Measurements from ENCODE around the gene CTSF. TPM values are rescaled to one million over a fixed set of nuclear protein-coding genes. Genes with fewer than 3 reads are reported as not detected.

The CTSF gene
- polyA plus RNA-seq (3.2 to 5.8 TPM (median 3.3 TPM) in 3 replicates), polyA minus RNA-seq (0.49 to 3.9 TPM (median 2.3 TPM) in 3 replicates)
- polyA plus RNA-seq (2011; ENCODE audit: low read depth), result 9.9 TPM
- polyA plus RNA-seq (2011; cell fraction: cytosol; rRNA removed), result 2.0 and 3.1 TPM in 2 replicates
- polyA plus RNA-seq (2011; cell fraction: nucleus; rRNA removed), result 9.6 and 11.1 TPM in 2 replicates
- 3.0 and 3.9 TPM in 2 replicates for polyA plus RNA-seq (2012; ENCODE audit: low replicate concordance)
- polyA minus RNA-seq (2011; cell fraction: cytosol; rRNA and poly(A)+ RNA removed), result 4.0 TPM
- 3.7 and 4.3 TPM in 2 replicates for polyA minus RNA-seq (2011; cell fraction: nucleus; rRNA and poly(A)+ RNA removed)

DNA sequence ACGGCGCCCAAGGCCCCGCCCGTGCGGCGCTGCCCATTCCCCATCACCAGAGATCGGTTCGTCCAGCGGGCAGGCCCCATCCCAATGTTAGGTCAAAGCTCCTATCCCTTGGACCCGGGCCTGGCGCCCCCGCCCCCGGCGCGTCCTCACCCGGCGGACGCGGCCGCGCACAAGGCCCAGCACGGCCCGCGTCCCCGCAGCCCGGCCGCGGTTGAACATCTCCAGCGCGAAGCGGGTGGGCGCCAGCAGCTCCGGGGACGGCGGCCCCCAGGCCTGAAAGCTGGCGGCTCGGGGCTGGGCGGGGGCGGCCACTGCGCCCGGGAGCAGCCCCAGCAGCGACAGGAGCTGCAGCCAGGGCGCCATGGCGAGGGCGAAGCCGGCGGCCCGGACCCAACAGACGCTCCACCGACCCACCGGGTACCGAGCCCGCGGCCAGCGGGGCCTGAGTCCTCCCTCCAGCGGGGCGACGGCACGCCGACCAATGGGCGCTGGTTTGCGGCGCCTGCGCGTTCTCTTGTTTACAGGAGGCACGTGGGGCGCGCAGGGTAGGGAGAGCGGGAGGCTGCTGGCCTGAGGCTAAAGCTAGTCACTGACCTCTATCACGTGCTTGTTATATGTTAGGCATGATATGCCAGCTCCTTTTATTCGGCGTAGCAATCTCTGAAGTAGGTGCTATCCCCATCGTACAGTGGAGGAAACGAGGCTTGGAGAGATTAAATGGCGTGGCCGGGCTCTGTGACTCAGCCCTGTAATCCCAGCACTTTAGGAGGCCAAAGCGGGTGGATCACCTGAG, at the start of gene CTSF:
Gene CTSF, minus strand, starts transcription at position 483 of the 793 bp plus-strand sequence. Its CDS starts 120 bp downstream, at position 363.
- Histone ChIP-seq H3K9ac (ENCODE audit: control insufficient read depth, extremely low read depth, insufficient read depth, low read length) (peak within 1 kb of the TSS; percentile 22), H2AFZ (ENCODE audit: control insufficient read depth, low read length) (peak within 1 kb of the TSS; percentile 83), H3K4me3 (ENCODE audit: control insufficient read depth in 2 of 3, extremely low read depth in 1 of 3, insufficient read depth in 2 of 3, low read depth in 1 of 3, low read length in 3 of 3) (peak within 1 kb of the TSS; percentile 39 to 71 (median 65)), H3K27ac (ENCODE audit: control insufficient read depth, insufficient read depth, low read length) (peak within 1 kb of the TSS; percentile 14), H3K27me3 (ENCODE audit: control insufficient read depth, extremely low read depth, insufficient read depth, low read length) (peaks cover 8% of the 10 kb centered on the region), H3K4me2 (ENCODE audit: control insufficient read depth, extremely low read depth, insufficient read depth, low read depth, low read length) (peak within 1 kb of the TSS; percentile 91), H3K4me1 (ENCODE audit: control insufficient read depth, extremely low read depth, insufficient read depth, low read length) (peaks cover 5% of the 10 kb centered on the region), H3K36me3 (ENCODE audit: control insufficient read depth in 2 of 2, extremely low read depth in 1 of 2, insufficient read depth in 2 of 2, low read length in 2 of 2) (no peaks in the 10 kb centered on the region), H3K9me1 (ENCODE audit: control insufficient read depth, extremely low read depth, insufficient read depth, low read length) (no peaks in the 10 kb centered on the region), H4K20me1 (ENCODE audit: control insufficient read depth, extremely low read depth, insufficient read depth, low read length) (no peaks in the 10 kb centered on the region), H3K9me3 (ENCODE audit: control insufficient read depth, low read depth, low read length) (no peaks in the 10 kb centered on the region), H3K79me2 (ENCODE audit: control insufficient read depth, insufficient read depth, low read length) (no peaks in the 10 kb centered on the region)
- TF ChIP-seq, protein P1, sequence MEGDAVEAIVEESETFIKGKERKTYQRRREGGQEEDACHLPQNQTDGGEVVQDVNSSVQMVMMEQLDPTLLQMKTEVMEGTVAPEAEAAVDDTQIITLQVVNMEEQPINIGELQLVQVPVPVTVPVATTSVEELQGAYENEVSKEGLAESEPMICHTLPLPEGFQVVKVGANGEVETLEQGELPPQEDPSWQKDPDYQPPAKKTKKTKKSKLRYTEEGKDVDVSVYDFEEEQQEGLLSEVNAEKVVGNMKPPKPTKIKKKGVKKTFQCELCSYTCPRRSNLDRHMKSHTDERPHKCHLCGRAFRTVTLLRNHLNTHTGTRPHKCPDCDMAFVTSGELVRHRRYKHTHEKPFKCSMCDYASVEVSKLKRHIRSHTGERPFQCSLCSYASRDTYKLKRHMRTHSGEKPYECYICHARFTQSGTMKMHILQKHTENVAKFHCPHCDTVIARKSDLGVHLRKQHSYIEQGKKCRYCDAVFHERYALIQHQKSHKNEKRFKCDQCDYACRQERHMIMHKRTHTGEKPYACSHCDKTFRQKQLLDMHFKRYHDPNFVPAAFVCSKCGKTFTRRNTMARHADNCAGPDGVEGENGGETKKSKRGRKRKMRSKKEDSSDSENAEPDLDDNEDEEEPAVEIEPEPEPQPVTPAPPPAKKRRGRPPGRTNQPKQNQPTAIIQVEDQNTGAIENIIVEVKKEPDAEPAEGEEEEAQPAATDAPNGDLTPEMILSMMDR (optimal IDR thresholded peaks at IDR 0.05 in 1 of 3, IDR thresholded peaks at IDR 0.05 in 1 of 3, conservative IDR thresholded peaks at IDR 0.05 in 1 of 3; ENCODE audit: extremely low read depth in 1 of 3, insufficient read depth in 2 of 3, low read length in 3 of 3), result no peak
- TF ChIP-seq EZH2 (IDR thresholded peaks at IDR 0.05; ENCODE audit: low read length), result no peak
- dilution Hi-C loops (cut with MboI; ENCODE audit: extremely low pct_ligation_motif_present, low sequenced_read_pairs), result no loop called here
- no peak for FAIRE-seq
- DNase-seq (ENCODE audit: low read depth, low spot score), result peak; percentile 56

DNA sequence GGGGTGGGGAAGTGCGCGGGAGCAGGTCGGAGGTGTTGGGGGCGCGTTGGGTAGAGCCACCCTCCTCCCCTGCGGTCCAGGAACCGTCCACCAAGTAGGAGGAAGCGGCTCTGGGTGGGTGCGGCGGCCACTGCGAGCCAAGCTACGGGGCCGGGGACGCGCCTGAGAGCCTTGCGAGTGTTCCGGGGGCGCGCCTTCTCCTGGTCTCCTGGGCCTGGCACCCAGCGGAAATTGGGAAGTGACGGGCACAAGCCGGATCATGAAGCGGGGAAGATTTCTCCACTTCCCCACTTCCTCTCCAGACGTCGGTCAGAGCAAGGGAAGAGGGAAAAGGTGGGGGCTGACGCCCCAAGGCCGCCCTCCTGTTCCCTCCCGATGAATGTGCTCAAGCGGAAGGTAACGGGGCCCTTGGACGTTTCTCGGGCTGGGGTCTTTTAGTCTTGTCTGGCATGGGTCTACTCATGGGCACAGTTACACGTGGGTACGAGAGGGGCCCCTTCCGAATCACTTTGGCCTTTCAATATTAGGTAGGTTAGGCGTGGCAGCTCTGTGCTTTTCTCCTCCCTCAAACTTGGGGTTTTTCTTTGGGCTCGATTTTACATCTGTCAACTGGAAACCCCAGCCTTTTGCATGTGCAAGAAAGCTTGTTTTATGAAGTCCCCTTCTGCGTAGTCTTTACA, 48.9 kb upstream of the CTSF start:
- Histone ChIP-seq H3K79me2 (ENCODE audit: control insufficient read depth, insufficient read depth, low read length) (peaks cover 57% of the 10 kb centered on the region), H3K4me2 (ENCODE audit: control insufficient read depth, extremely low read depth, insufficient read depth, low read depth, low read length) (peak overlapping the region; percentile 100), H3K4me3 (ENCODE audit: control insufficient read depth in 2 of 3, extremely low read depth in 1 of 3, insufficient read depth in 2 of 3, low read depth in 1 of 3, low read length in 3 of 3) (peak overlapping the region; percentile 85 to 100 (median 96)), H3K9me1 (ENCODE audit: control insufficient read depth, extremely low read depth, insufficient read depth, low read length) (peaks cover under 1% of the 10 kb centered on the region), H3K4me1 (ENCODE audit: control insufficient read depth, extremely low read depth, insufficient read depth, low read length) (peaks cover 21% of the 10 kb centered on the region), H3K9ac (ENCODE audit: control insufficient read depth, extremely low read depth, insufficient read depth, low read length) (peak overlapping the region; percentile 98), H4K20me1 (ENCODE audit: control insufficient read depth, extremely low read depth, insufficient read depth, low read length) (peaks cover 42% of the 10 kb centered on the region), H3K9me3 (ENCODE audit: control insufficient read depth, low read depth, low read length) (no peaks in the 10 kb centered on the region), H2AFZ (ENCODE audit: control insufficient read depth, low read length) (no peak overlapping the region), H3K36me3 (ENCODE audit: control insufficient read depth in 2 of 2, extremely low read depth in 1 of 2, insufficient read depth in 2 of 2, low read length in 2 of 2) (peaks cover 1 to 19% of the 10 kb centered on the region in 2 experiments), H3K27me3 (ENCODE audit: control insufficient read depth, extremely low read depth, insufficient read depth, low read length) (no peaks in the 10 kb centered on the region), H3K27ac (ENCODE audit: control insufficient read depth, insufficient read depth, low read length) (peak overlapping the region; percentile 97)
- dilution Hi-C loops (cut with MboI; ENCODE audit: extremely low pct_ligation_motif_present, low sequenced_read_pairs), result no loop called here
- FAIRE-seq, result no peak
- TF ChIP-seq EZH2 (IDR thresholded peaks at IDR 0.05; ENCODE audit: low read length), result no peak
- TF ChIP-seq, protein P1 (optimal IDR thresholded peaks at IDR 0.05 in 1 of 3, IDR thresholded peaks at IDR 0.05 in 1 of 3, conservative IDR thresholded peaks at IDR 0.05 in 1 of 3; ENCODE audit: extremely low read depth in 1 of 3, insufficient read depth in 2 of 3, low read length in 3 of 3), result no peak
- DNase-seq (ENCODE audit: low read depth, low spot score), result no peak
